GM21717 (cell line): Measurements from ENCODE around the gene NEB.
A peak's percentile ranks its signal among the peaks of the same experiment; 100 is the strongest.
"Not testable (repeated sequence)": the region's sequence is repeated elsewhere in the genome, so short reads cannot be mapped to it uniquely, and the experiment has no call there.

Experiments used
- ATAC-seq: cut with Tn5 transposase; IDR thresholded peaks from one replicate; pipeline ENCODE4 v1.9.1; 2021; ENCODE audit warnings: mild to moderate bottlenecking, moderate library complexity; ENCODE audit not compliant: unreplicated experiment

Gene NEB

GRCh38 chr2:151619337-151619989 lies 114.8 kb downstream of the NEB start:
- ATAC-seq: no peak

- no peak for ATAC-seq
Observed at GRCh38 chr2:151616760-151617339, 117.4 kb downstream of the NEB start.

- ATAC-seq: no peak
Observed at GRCh38 chr2:151614606-151615306, 119.5 kb downstream of the NEB start.

- ATAC-seq: no peak
Observed at GRCh38 chr2:151614159-151614558, 120.1 kb downstream of the NEB start.

GRCh38 chr2:151611351-151611750 lies 122.9 kb downstream of the NEB start:
- ATAC-seq: no peak

- no peak for ATAC-seq
Observed at GRCh38 chr2:151610310-151610709, 124.0 kb downstream of the NEB start.

GRCh38 chr2:151609705-151610104 lies 124.6 kb downstream of the NEB start:
- no peak for ATAC-seq

GRCh38 chr2:151607459-151608424 lies 126.5 kb downstream of the NEB start:
- ATAC-seq: not testable (repeated sequence)

- not testable (repeated sequence) for ATAC-seq
Observed at GRCh38 chr2:151603530-151603929, 130.7 kb downstream of the NEB start.

GRCh38 chr2:151602402-151602801 lies 131.9 kb downstream of the NEB start:
- ATAC-seq: not testable (repeated sequence)

- ATAC-seq: peak; percentile 55
Observed at GRCh38 chr2:151601803-151602202, 132.5 kb downstream of the NEB start.

GRCh38 chr2:151596903-151597608 lies 137.2 kb downstream of the NEB start:
- ATAC-seq: not testable (repeated sequence)

GRCh38 chr2:151591908-151592255 lies 142.4 kb downstream of the NEB start:
- ATAC-seq: not testable (repeated sequence)

- peak; percentile 58 for ATAC-seq
Observed at GRCh38 chr2:151591250-151591907, 142.9 kb downstream of the NEB start.

- ATAC-seq: not testable (repeated sequence)
Observed at GRCh38 chr2:151581300-151581699, 153.0 kb downstream of the NEB start.

GRCh38 chr2:151580697-151581096 lies 153.6 kb downstream of the NEB start:
- not testable (repeated sequence) for ATAC-seq

GRCh38 chr2:151577116-151577515 lies 157.2 kb downstream of the NEB start:
- ATAC-seq: no peak

- no peak for ATAC-seq
Observed at GRCh38 chr2:151576080-151576479, 158.2 kb downstream of the NEB start.

GRCh38 chr2:151575338-151575737 lies 158.9 kb downstream of the NEB start:
- ATAC-seq: no peak

GRCh38 chr2:151570191-151570590 lies 164.1 kb downstream of the NEB start:
- ATAC-seq: no peak
